Neural crest cell (in vitro differentiated cells): ENCODE measurements around the gene TSGA10IP. TPM values are rescaled to one million over a fixed set of nuclear protein-coding genes. Genes with fewer than 3 reads are reported as not detected.
A peak's percentile ranks its signal among the peaks of the same experiment; 100 is the strongest.

Experiments used
- DNase-seq: peaks from one replicate; pipeline ENCODE4 v3.0.0; 2021; ENCODE audit warnings: low read depth, mixed read lengths, low spot score
- H3K27ac Mint-ChIP-seq: one replicate; pipeline ENCODE4 v1.8.0; 2021; ENCODE audit warnings: mild to moderate bottlenecking, mixed read lengths; ENCODE audit not compliant: unreplicated experiment
- H3K27me3 Mint-ChIP-seq: 2 replicates; pipeline ENCODE4 v1.8.0; 2021; ENCODE audit warnings: low read depth, mild to moderate bottlenecking, mixed read lengths
- H3K36me3 Mint-ChIP-seq: 2 replicates; pipeline ENCODE4 v1.8.0; 2021; ENCODE audit warnings: low read depth, mild to moderate bottlenecking, mixed read lengths
- H3K4me1 Mint-ChIP-seq: 2 replicates; pipeline ENCODE4 v1.8.0; 2021; ENCODE audit warnings: mixed read lengths
- H3K4me3 Mint-ChIP-seq: one replicate; pipeline ENCODE4 v1.8.0; 2021; ENCODE audit warnings: mild to moderate bottlenecking, mixed read lengths
- H3K9me3 Mint-ChIP-seq: 2 replicates; pipeline ENCODE4 v1.8.0; 2021; ENCODE audit warnings: mixed read lengths
- total RNA-seq: library from RNA; stranded (reverse); gene quantifications from 2 replicates; pipeline ENCODE4 v1.2.1, GENCODE V29; 2021
- TF ChIP-seq, protein P1 (sequence below): fragments of 200-600 bp; sonication (generic); conservative IDR thresholded peaks from 2 replicates; pipeline ENCODE4 v1.5.0; 2021; ENCODE audit warnings: antibody characterized with exemption, mild to moderate bottlenecking

Gene TSGA10IP
- total RNA-seq, 1 donor from 2014 or later = 2.7 TPM

GRCh38 chr11:66003291-66003690, 58.0 kb downstream of the TSGA10IP start:
- Mint-ChIP-seq H3K9me3 (no peaks in the 10 kb centered on the region), H3K27me3 (no peaks in the 10 kb centered on the region), H3K27ac (peak overlapping the region; percentile 83), H3K36me3 (peaks cover 9% of the 10 kb centered on the region), H3K4me1 (peaks cover 25% of the 10 kb centered on the region), H3K4me3 (peak overlapping the region; percentile 89)
- DNase-seq = no peak
- TF ChIP-seq, protein P1, sequence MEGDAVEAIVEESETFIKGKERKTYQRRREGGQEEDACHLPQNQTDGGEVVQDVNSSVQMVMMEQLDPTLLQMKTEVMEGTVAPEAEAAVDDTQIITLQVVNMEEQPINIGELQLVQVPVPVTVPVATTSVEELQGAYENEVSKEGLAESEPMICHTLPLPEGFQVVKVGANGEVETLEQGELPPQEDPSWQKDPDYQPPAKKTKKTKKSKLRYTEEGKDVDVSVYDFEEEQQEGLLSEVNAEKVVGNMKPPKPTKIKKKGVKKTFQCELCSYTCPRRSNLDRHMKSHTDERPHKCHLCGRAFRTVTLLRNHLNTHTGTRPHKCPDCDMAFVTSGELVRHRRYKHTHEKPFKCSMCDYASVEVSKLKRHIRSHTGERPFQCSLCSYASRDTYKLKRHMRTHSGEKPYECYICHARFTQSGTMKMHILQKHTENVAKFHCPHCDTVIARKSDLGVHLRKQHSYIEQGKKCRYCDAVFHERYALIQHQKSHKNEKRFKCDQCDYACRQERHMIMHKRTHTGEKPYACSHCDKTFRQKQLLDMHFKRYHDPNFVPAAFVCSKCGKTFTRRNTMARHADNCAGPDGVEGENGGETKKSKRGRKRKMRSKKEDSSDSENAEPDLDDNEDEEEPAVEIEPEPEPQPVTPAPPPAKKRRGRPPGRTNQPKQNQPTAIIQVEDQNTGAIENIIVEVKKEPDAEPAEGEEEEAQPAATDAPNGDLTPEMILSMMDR = no peak

GRCh38 chr11:66004186-66004585, 58.9 kb downstream of the TSGA10IP start:
- Mint-ChIP-seq H3K4me1 (peaks cover 25% of the 10 kb centered on the region), H3K36me3 (peaks cover 9% of the 10 kb centered on the region), H3K4me3 (peak overlapping the region; percentile 89), H3K27ac (no peak overlapping the region), H3K9me3 (no peaks in the 10 kb centered on the region), H3K27me3 (no peaks in the 10 kb centered on the region)
- no peak for DNase-seq
- TF ChIP-seq, protein P1 = no peak

DNA sequence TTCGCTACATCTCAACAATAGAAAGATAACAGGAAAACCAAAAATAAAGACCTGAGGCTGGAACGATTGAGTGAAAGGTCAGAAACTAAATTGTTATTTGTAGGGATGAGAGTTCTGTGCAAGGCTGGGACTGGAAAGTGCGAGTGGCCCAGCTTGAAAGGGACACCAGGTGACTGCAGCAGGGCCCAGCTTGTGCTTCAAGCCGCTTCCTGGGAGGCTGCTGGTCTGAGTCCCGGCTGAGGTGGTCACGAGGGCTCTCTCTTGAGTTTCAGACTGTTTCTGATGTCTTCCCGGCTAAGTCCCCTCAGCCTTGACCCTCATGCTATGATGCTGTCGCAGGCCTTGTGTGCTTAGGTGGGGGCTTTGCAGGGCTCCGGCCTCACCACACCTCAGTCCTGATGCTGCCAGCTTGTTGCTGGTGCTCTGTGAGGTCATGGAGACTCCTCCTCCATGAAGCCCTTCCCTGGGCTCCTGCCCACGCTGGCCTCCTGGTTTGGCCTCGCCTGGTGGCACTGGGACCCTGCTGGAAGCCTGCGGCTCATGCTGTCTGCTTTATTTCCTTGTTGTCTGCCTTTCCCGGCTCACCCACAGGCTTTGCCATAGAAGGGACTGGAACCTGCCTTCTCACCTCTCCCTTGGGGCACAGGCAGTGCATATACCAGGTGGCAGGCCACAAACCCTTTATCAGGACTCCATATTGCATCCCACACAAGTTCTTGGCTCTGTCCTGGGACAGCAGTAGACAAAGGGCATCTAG, 61.0 kb downstream of the TSGA10IP start:
- Mint-ChIP-seq H3K4me1 (peaks cover 20% of the 10 kb centered on the region), H3K9me3 (no peaks in the 10 kb centered on the region), H3K27ac (no peak overlapping the region), H3K27me3 (no peaks in the 10 kb centered on the region), H3K36me3 (peaks cover 5% of the 10 kb centered on the region), H3K4me3 (peak overlapping the region; percentile 67)
- no peak for DNase-seq
- TF ChIP-seq, protein P1 = no peak

GRCh38 chr11:66006891-66007176, 61.6 kb downstream of the TSGA10IP start:
- DNase-seq = no peak
- Mint-ChIP-seq H3K9me3 (no peaks in the 10 kb centered on the region), H3K4me1 (peaks cover 16% of the 10 kb centered on the region), H3K4me3 (peak overlapping the region; percentile 56), H3K27ac (no peak overlapping the region), H3K27me3 (no peaks in the 10 kb centered on the region), H3K36me3 (peaks cover 5% of the 10 kb centered on the region)
- TF ChIP-seq, protein P1 = no peak

GRCh38 chr11:66007201-66007634, 61.9 kb downstream of the TSGA10IP start:
- TF ChIP-seq, protein P1 = no peak
- Mint-ChIP-seq H3K4me1 (peaks cover 12% of the 10 kb centered on the region), H3K27ac (no peak overlapping the region), H3K27me3 (no peaks in the 10 kb centered on the region), H3K36me3 (peaks cover 4% of the 10 kb centered on the region), H3K4me3 (no peak overlapping the region), H3K9me3 (no peaks in the 10 kb centered on the region)
- DNase-seq = no peak
